Measurements from ENCODE around the gene FDX2. TPM values are rescaled to one million over a fixed set of nuclear protein-coding genes. Genes with fewer than 3 reads are reported as not detected.
"Not testable (repeated sequence)": the region's sequence is repeated elsewhere in the genome, so short reads cannot be mapped to it uniquely, and the experiment has no call there.

The FDX2 gene
- polyA plus RNA-seq, 4 donors = 16.2 to 28.3 (median 21.7) TPM

DNA sequence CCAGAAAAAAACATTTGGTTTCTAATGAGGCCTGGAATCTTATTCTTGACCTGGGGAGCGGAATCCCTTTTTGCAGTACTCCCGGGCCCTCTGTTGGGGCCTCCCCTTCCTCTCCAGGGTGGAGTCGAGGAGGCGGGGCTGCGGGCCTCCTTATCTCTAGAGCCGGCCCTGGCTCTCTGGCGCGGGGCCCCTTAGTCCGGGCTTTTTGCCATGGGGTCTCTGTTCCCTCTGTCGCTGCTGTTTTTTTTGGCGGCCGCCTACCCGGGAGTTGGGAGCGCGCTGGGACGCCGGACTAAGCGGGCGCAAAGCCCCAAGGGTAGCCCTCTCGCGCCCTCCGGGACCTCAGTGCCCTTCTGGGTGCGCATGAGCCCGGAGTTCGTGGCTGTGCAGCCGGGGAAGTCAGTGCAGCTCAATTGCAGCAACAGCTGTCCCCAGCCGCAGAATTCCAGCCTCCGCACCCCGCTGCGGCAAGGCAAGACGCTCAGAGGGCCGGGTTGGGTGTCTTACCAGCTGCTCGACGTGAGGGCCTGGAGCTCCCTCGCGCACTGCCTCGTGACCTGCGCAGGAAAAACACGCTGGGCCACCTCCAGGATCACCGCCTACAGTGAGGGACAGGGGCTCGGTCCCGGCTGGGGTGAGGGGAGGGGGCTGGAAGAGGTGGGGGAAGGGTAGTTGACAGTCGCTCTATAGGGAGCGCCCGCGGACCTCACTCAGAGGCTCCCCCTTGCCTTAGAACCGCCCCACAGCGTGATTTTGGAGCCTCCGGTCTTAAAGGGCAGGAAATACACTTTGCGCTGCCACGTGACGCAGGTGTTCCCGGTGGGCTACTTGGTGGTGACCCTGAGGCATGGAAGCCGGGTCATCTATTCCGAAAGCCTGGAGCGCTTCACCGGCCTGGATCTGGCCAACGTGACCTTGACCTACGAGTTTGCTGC, 28.7 kb downstream of the FDX2 start, which contains the start of gene ICAM4:
ICAM4 (plus strand) TSS at position 153 of the 935 bp plus-strand sequence; CDS start at position 211, 58 bp downstream.
- peak; percentile 53 to 76 (median 64) for DNase-seq (ENCODE audit: low read depth in 4 of 4, low spot score in 2 of 4)

DNA sequence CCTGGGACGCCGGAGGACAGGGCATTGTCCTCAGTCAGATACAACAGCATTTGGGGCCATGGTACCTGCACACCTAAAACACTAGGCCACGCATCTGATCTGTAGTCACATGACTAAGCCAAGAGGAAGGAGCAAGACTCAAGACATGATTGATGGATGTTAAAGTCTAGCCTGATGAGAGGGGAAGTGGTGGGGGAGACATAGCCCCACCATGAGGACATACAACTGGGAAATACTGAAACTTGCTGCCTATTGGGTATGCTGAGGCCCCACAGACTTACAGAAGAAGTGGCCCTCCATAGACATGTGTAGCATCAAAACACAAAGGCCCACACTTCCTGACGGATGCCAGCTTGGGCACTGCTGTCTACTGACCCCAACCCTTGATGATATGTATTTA, 30.4 kb downstream of the FDX2 start:
- DNase-seq (ENCODE audit: low read depth in 4 of 4, low spot score in 2 of 4) = no peak

- no peak for DNase-seq (ENCODE audit: low read depth in 4 of 4, low spot score in 2 of 4)
Observed at GRCh38 chr19:10284960-10285278, 30.9 kb downstream of the FDX2 start.

DNA sequence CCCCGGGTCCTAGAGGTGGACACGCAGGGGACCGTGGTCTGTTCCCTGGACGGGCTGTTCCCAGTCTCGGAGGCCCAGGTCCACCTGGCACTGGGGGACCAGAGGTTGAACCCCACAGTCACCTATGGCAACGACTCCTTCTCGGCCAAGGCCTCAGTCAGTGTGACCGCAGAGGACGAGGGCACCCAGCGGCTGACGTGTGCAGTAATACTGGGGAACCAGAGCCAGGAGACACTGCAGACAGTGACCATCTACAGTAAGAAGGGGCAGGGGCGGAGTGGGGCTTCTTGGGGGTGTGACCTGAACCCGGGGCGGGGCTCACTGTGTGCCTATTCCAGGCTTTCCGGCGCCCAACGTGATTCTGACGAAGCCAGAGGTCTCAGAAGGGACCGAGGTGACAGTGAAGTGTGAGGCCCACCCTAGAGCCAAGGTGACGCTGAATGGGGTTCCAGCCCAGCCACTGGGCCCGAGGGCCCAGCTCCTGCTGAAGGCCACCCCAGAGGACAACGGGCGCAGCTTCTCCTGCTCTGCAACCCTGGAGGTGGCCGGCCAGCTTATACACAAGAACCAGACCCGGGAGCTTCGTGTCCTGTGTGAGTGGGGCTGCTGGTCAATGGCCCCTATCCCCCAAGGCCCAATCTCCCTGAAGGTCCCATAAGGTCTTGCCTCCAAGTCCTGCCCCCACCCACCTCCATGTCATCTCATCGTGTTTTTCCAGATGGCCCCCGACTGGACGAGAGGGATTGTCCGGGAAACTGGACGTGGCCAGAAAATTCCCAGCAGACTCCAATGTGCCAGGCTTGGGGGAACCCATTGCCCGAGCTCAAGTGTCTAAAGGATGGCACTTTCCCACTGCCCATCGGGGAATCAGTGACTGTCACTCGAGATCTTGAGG, 31.5 kb downstream of the FDX2 start:
- DNase-seq (ENCODE audit: low read depth in 4 of 4, low spot score in 2 of 4) = no peak

GRCh38 chr19:10283301-10284064, 32.3 kb downstream of the FDX2 start:
- no peak for DNase-seq (ENCODE audit: low read depth in 4 of 4, low spot score in 2 of 4)

DNA sequence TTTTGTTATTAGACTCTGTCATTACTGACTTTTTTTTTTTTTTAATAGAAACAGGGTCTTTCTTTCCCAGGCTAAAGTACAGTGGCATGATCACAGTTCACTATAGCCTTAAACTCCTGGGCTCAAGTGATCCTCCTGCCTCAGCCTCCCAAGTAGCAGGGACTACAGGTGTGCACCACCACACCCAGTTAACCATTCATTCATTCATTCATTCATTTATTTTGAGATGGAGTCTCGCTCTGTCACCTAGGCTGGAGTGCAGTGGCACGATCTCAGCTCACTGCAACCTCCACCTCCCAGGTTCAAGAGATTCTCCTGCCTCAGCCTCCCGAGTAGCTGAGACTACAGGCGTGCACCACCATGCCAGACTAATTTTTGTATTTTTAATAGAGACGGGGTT, 33.8 kb downstream of the FDX2 start:
- not testable (repeated sequence) for DNase-seq (ENCODE audit: low read depth in 4 of 4, low spot score in 2 of 4)

GRCh38 chr19:10279737-10280442, 35.9 kb downstream of the FDX2 start:
- no peak for DNase-seq (ENCODE audit: low read depth in 4 of 4, low spot score in 2 of 4)

DNA sequence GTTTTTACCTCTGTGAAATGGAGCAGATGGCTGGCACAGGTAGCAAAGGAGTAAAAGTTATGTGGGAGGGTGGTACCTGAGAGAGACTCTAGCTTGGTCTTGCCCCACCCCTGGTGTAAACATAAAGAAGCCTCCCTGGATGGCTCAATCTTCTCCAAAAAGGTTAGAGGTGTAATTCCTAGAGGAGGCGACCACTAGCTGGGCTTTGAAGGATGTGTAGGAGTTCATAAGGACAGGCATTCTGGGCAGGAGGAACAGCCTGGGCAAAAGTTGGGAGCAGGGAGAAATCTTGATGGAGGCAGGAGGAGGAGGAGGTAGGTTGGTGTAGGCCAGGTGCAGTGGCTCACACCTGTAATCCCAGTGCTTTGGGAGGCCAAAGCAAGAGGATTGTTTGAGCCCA, 36.9 kb downstream of the FDX2 start:
- no peak for DNase-seq (ENCODE audit: low read depth in 4 of 4, low spot score in 2 of 4)

DNA sequence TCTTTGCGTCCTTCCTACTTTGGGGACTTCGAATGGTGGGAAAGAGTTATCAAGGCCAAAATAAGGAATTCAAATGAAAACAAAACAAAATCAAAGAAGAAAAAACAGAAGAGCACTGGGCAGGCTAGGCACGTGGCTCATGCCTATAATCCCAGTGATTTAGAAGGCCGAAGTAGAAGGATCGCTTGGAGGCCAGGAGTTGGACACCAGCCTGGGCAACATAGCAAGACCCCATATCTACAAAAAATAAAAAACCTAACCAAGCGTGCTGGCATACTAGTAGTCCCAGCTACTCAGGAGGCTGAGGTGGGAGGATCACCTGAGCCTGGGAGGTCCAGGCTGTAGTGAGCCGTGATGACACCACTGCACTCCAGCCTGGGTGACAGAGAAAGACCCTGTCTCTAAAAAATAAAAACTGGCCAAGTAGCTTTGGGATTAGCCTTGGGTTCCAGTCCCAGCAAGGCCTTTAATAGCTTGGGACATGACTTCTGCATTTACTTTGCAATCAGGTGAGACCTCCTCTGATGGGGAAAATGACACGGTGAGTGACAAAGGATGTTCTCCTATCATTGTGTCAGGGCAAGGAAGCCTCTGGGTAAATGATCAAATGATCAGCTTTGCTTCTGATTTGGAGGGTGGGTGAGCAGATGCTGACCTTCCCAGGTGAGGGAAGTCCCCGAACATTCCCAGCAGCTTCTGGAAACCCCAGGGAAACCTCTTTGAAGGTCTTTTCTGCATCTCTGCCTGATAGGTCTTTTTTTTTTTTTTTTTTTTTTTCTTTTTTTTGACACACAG, 37.8 kb downstream of the FDX2 start:
- no peak for DNase-seq (ENCODE audit: low read depth in 4 of 4, low spot score in 2 of 4)

DNA sequence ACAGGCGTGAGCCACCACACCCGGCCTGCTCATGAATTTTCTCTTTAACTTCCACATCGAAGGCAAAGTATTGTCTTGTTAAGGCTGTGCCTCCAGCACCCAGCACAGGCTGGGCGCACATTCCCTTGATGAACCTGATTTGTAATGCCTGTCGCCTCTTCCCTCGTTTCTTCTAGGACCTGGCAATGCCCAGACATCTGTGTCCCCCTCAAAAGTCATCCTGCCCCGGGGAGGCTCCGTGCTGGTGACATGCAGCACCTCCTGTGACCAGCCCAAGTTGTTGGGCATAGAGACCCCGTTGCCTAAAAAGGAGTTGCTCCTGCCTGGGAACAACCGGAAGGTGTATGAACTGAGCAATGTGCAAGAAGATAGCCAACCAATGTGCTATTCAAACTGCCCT, 41.2 kb downstream of the FDX2 start:
- no peak for DNase-seq (ENCODE audit: low read depth in 4 of 4, low spot score in 2 of 4)

- DNase-seq (ENCODE audit: low read depth in 4 of 4, low spot score in 2 of 4) = no peak
Observed at GRCh38 chr19:10271543-10272086, 44.2 kb downstream of the FDX2 start.

DNA sequence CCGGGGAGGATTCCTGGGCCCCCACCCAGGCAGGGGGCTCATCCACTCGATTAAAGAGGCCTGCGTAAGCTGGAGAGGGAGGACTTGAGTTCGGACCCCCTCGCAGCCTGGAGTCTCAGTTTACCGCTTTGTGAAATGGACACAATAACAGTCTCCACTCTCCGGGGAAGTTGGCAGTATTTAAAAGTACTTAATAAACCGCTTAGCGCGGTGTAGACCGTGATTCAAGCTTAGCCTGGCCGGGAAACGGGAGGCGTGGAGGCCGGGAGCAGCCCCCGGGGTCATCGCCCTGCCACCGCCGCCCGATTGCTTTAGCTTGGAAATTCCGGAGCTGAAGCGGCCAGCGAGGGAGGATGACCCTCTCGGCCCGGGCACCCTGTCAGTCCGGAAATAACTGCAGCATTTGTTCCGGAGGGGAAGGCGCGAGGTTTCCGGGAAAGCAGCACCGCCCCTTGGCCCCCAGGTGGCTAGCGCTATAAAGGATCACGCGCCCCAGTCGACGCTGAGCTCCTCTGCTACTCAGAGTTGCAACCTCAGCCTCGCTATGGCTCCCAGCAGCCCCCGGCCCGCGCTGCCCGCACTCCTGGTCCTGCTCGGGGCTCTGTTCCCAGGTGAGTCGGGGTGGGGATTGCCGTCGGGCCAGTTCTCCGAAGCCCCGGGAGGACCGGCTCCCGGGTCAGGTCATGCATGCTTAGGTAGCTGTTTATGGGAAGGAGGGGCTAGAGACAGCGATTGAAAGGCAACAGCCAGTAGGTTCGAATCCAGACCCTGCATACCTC, 45.0 kb downstream of the FDX2 start, which contains the start of gene ICAM1:
ICAM1 (plus strand) TSS at position 505 of the 779 bp plus-strand sequence; CDS start at position 545, 40 bp downstream.
- no peak for DNase-seq (ENCODE audit: low read depth in 4 of 4, low spot score in 2 of 4)

DNA sequence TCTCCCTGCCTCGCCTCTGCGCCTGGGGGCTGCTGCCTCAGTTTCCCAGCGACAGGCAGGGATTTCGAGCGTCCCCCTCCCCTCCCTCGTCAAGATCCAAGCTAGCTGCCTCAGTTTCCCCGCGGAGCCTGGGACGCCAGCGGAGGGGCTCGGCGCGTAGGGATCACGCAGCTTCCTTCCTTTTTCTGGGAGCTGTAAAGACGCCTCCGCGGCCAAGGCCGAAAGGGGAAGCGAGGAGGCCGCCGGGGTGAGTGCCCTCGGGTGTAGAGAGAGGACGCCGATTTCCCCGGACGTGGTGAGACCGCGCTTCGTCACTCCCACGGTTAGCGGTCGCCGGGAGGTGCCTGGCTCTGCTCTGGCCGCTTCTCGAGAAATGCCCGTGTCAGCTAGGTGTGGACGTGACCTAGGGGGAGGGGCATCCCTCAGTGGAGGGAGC, 45.6 kb downstream of the FDX2 start:
- no peak for DNase-seq (ENCODE audit: low read depth in 4 of 4, low spot score in 2 of 4)

DNA sequence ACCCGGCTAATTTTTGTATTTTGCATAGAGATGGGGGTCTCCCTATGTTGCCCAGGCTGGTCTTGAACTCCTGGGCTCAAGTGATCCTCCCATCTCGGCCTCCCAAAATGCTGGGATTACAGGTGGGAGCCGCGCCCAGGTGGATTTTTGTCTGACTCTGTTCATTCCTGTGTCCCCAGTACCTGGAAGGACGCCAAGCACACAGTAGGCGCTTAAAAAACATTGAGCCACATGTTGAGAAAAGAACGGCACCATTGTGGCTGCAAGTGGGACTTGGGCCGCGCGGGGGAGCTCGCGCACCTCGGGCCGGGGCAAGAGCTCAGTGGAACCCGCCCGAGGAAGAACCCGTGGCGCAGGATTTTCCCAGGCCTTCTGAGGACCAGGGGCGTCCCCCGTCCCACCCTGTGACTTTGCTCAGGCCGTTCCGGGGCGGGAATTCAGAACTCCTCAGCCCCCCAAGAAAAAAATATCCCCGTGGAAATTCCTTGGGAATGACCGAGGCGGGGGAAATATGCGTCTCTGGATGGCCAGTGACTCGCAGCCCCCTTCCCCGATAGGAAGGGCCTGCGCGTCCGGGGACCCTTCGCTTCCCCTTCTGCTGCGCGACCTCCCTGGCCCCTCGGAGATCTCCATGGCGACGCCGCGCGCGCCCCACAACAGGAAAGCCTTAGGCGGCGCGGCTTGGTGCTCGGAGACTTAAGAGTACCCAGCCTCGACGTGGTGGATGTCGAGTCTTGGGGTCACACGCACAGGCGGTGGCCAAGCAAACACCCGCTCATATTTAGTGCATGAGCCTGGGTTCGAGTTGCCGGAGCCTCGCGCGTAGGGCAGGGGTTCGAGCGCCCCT, 46.3 kb downstream of the FDX2 start:
- DNase-seq (ENCODE audit: low read depth in 4 of 4, low spot score in 2 of 4) = no peak

GRCh38 chr19:10268071-10268470, 47.7 kb downstream of the FDX2 start:
- no peak for DNase-seq (ENCODE audit: low read depth in 4 of 4, low spot score in 2 of 4)

DNA sequence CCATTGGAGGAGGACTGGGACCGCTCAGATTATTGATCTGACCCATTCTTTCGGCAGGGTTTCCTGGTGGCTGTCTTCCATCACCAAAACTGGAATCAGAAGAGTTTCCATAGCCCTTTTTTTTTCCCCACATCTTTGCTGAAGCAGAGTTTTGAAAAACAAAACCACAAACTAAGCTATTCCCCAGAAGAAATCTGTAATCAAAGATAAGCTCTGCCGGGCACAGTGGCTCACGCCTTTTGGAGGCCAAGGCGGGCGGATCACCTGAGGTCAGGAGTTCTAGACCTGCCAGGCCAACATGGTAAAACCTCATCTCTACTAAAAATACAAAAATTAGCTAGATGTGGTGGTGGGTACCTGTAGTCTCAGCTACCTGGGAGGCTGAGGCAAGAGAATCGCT, 49.1 kb downstream of the FDX2 start:
- DNase-seq (ENCODE audit: low read depth in 4 of 4, low spot score in 2 of 4) = no peak

- DNase-seq (ENCODE audit: low read depth in 4 of 4, low spot score in 2 of 4) = no peak
Observed at GRCh38 chr19:10262771-10263170, 53.0 kb downstream of the FDX2 start.
